ENCODE results near the gene PDZRN3. TPM values are rescaled to one million over a fixed set of nuclear protein-coding genes. Genes with fewer than 3 reads are reported as not detected.
A peak's percentile ranks its signal among the peaks of the same experiment; 100 is the strongest.

PDZRN3 gene
- total and polyA plus RNA-seq, 8 donors, result 20.0 to 88.6 (median 62.3) TPM

GRCh38 chr3:73549051-73549600, 75.6 kb downstream of the PDZRN3 start:
- no peak for TF ChIP-seq CTCF (IDR thresholded peaks at IDR 0.05)
- DNase-seq (no peak), ATAC-seq (no peak)
- Histone ChIP-seq H3K4me3 (no peak overlapping the region), H3K36me3 (no peaks in the 10 kb centered on the region), H3K27ac (no peak overlapping the region), H3K9me3 (no peaks in the 10 kb centered on the region), H3K27me3 (no peaks in the 10 kb centered on the region), H3K4me1 (no peaks in the 10 kb centered on the region)
- intact Hi-C loops (cut with DNase I), result no loop called here

- H3K9me3 ChIP-seq, result no peaks in the 10 kb centered on the region
- no peak for DNase-seq
- no peaks in the 10 kb centered on the region for H3K27me3 ChIP-seq
- peak overlapping the region in 1 of 2 donors; percentile 65 for H3K27ac ChIP-seq
- no peaks in the 10 kb centered on the region for H3K36me3 ChIP-seq
- intact Hi-C loops (cut with DNase I), result no loop called here
- no peak for TF ChIP-seq CTCF (IDR thresholded peaks at IDR 0.05)
- no peak overlapping the region for H3K4me3 ChIP-seq
- no peaks in the 10 kb centered on the region for H3K4me1 ChIP-seq
- no peak for ATAC-seq
Measured at GRCh38 chr3:73548436-73548835, 76.3 kb downstream of the PDZRN3 start.

GRCh38 chr3:73547427-73548248, 77.1 kb downstream of the PDZRN3 start:
- ATAC-seq (peak; percentile 74), DNase-seq (peak in 2 of 4 donors; percentile 74 to 86)
- H3K4me3 ChIP-seq, result no peak overlapping the region
- peak overlapping the region in 1 of 2 donors; percentile 65 for H3K27ac ChIP-seq
- no peaks in the 10 kb centered on the region for H3K4me1 ChIP-seq
- H3K9me3 ChIP-seq, result no peaks in the 10 kb centered on the region
- H3K36me3 ChIP-seq, result no peaks in the 10 kb centered on the region
- intact Hi-C loops (cut with DNase I), result no loop called here
- TF ChIP-seq CTCF (IDR thresholded peaks at IDR 0.05), result no peak
- H3K27me3 ChIP-seq, result no peaks in the 10 kb centered on the region

- peak; percentile 58 for ATAC-seq
- no peak for TF ChIP-seq CTCF (IDR thresholded peaks at IDR 0.05)
- Histone ChIP-seq H3K27me3 (no peaks in the 10 kb centered on the region), H3K27ac (peak overlapping the region in 1 of 2 donors; percentile 65), H3K9me3 (no peaks in the 10 kb centered on the region), H3K36me3 (no peaks in the 10 kb centered on the region), H3K4me1 (no peaks in the 10 kb centered on the region), H3K4me3 (no peak overlapping the region)
- intact Hi-C loops (cut with DNase I), result no loop called here
- DNase-seq, result no peak
Measured at GRCh38 chr3:73546961-73547360, 77.8 kb downstream of the PDZRN3 start.

- Histone ChIP-seq H3K4me1 (no peaks in the 10 kb centered on the region), H3K4me3 (no peak overlapping the region), H3K36me3 (no peaks in the 10 kb centered on the region), H3K9me3 (no peaks in the 10 kb centered on the region), H3K27ac (peak overlapping the region in 1 of 2 donors; percentile 7), H3K27me3 (no peaks in the 10 kb centered on the region)
- no peak for TF ChIP-seq CTCF (IDR thresholded peaks at IDR 0.05)
- no peak for ATAC-seq
- no peak for DNase-seq
- intact Hi-C loops (cut with DNase I), result no loop called here
Measured at GRCh38 chr3:73543412-73543811, 81.3 kb downstream of the PDZRN3 start.

All from left lung (tissue), 10 donors.